Trophoblast cell (in vitro differentiated cells and primary cell): ENCODE measurements around the gene KCNMA1.
A peak's percentile ranks its signal among the peaks of the same experiment; 100 is the strongest.

Source experiments
- DNase-seq, 2 donors: peaks; one replicate each; pipeline ENCODE4 v3.0.0-alpha.2; 2016
- H2AFZ ChIP-seq: 2 replicates; pipeline ENCODE4 v1.6.1; 2013; ENCODE audit warnings: low read length, moderate library complexity, mild to moderate bottlenecking; ENCODE audit not compliant: insufficient read depth, poor library complexity
- H2AK5ac ChIP-seq: 2 replicates; pipeline ENCODE4 v1.6.1; 2013; ENCODE audit warnings: mild to moderate bottlenecking, low read length
- H2BK120ac ChIP-seq: 2 replicates; pipeline ENCODE4 v1.6.1; 2013; ENCODE audit warnings: low read length, mild to moderate bottlenecking, moderate library complexity; ENCODE audit not compliant: insufficient read depth, poor library complexity
- H2BK12ac ChIP-seq: 2 replicates; pipeline ENCODE4 v1.6.1; 2013; ENCODE audit warnings: mild to moderate bottlenecking, low read length, moderate library complexity
- H2BK5ac ChIP-seq: 2 replicates; pipeline ENCODE4 v1.6.1; 2013; ENCODE audit warnings: low read length, low read depth, moderate library complexity, mild to moderate bottlenecking; ENCODE audit not compliant: poor library complexity
- H3K14ac ChIP-seq: 2 replicates; pipeline ENCODE4 v1.6.1; 2013; ENCODE audit warnings: mild to moderate bottlenecking, low read length
- H3K18ac ChIP-seq: 2 replicates; pipeline ENCODE4 v1.6.1; 2013; ENCODE audit warnings: mild to moderate bottlenecking, low read length
- H3K23ac ChIP-seq: 2 replicates; pipeline ENCODE4 v1.6.1; 2013; ENCODE audit warnings: low read length
- H3K27ac ChIP-seq: 2 replicates; pipeline ENCODE4 v1.5.1; 2013; ENCODE audit warnings: low read depth, mild to moderate bottlenecking, inconsistent platforms, low read length, moderate library complexity
- H3K27me3 ChIP-seq: 2 replicates; pipeline ENCODE4 v1.6.1; 2013; ENCODE audit warnings: inconsistent platforms, mild to moderate bottlenecking, low read length, moderate library complexity; ENCODE audit not compliant: insufficient read depth
- H3K36me3 ChIP-seq, 2 experiments: 1 replicate in 1 of 2; 2 replicates in 1 of 2; pipeline ENCODE4 v1.6.1; 2013; ENCODE audit warnings: low read length in 2 of 2, mild to moderate bottlenecking in 2 of 2, moderate library complexity in 1 of 2; ENCODE audit not compliant: insufficient read depth in 2 of 2, control insufficient read depth in 1 of 2
- H3K4ac ChIP-seq: 2 replicates; pipeline ENCODE4 v1.6.1; 2013; ENCODE audit warnings: low read depth, mild to moderate bottlenecking, low read length, moderate library complexity
- H3K4me1 ChIP-seq, 2 experiments: 1 replicate in 1 of 2; 2 replicates in 1 of 2; pipeline ENCODE4 v1.6.1; 2013; ENCODE audit warnings: low read length in 2 of 2, mild to moderate bottlenecking in 2 of 2, moderate library complexity in 1 of 2; ENCODE audit not compliant: insufficient read depth in 2 of 2, control insufficient read depth in 1 of 2
- H3K4me2 ChIP-seq: 2 replicates; pipeline ENCODE4 v1.6.1; 2013; ENCODE audit warnings: inconsistent platforms, mild to moderate bottlenecking, low read length, moderate library complexity
- H3K4me3 ChIP-seq: 2 replicates; pipeline ENCODE4 v1.5.1; 2013; ENCODE audit warnings: mild to moderate bottlenecking, low read depth, low read length, inconsistent platforms
- H3K79me1 ChIP-seq: one replicate; pipeline ENCODE4 v1.6.1; 2013; ENCODE audit warnings: low read length
- H3K79me2 ChIP-seq: 2 replicates; pipeline ENCODE4 v1.6.1; 2013; ENCODE audit warnings: low read length, mild to moderate bottlenecking; ENCODE audit not compliant: control insufficient read depth, insufficient read depth, poor library complexity
- H3K9ac ChIP-seq: 2 replicates; pipeline ENCODE4 v1.6.1; 2013; ENCODE audit warnings: mild to moderate bottlenecking, low read length
- H3K9me3 ChIP-seq: 2 replicates; pipeline ENCODE4 v1.6.1; 2013; ENCODE audit warnings: low read depth, mild to moderate bottlenecking, control low read depth, inconsistent platforms, low read length; ENCODE audit not compliant: insufficient read depth
- H4K12ac ChIP-seq: 2 replicates; pipeline ENCODE4 v1.6.1; 2013; ENCODE audit warnings: low read depth, mild to moderate bottlenecking, low read length, moderate library complexity
- H4K8ac ChIP-seq: 2 replicates; pipeline ENCODE4 v1.6.1; 2013; ENCODE audit warnings: low read depth, mild to moderate bottlenecking, low read length, moderate library complexity
- H4K91ac ChIP-seq: one replicate; pipeline ENCODE4 v1.6.1; 2013; ENCODE audit warnings: low read depth, mild to moderate bottlenecking, low read length, moderate library complexity
- WGBS: extraction: QIAGEN DNeasy Blood & Tissue Kit; methylation state at CpG from one replicate; pipeline ENCODE4 v1.1.7; 2013; ENCODE audit warnings: missing lambda C conversion rate; ENCODE audit not compliant: insufficient read length, insufficient coverage; ENCODE audit errors: extremely low coverage; 5-methylcytosine and 5-hydroxymethylcytosine counted together

KCNMA1 gene

DNA sequence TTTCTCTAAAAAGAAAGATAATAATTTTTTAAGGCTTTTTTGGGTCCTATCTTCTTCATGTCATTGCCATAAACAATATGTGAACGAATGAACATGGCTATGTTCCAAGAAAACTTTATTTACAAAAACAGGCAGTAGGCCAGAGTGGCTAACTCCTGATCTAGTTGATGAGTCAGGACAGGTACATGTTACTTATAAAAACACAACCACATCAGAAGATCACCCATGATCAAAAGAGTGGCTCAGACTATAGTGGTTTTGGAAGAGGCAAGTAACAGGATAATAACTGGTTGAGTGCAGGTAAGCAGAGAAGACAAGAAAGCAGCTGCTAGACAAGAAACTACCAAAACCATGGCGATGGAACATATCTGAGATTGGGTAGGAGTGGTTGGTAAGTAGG lies 468.7 kb downstream of the KCNMA1 start:
- Histone ChIP-seq H3K4me2 (no peak overlapping the region), H3K79me1 (peaks cover 8% of the 10 kb centered on the region), H3K18ac (no peak overlapping the region), H3K4me1 (peaks cover 0 to 3% of the 10 kb centered on the region in 2 experiments), H4K91ac (no peak overlapping the region), H2BK5ac (no peak overlapping the region), H3K14ac (no peak overlapping the region), H2AFZ (no peak overlapping the region), H3K9ac (no peak overlapping the region), H3K4me3 (no peak overlapping the region), H3K4ac (no peak overlapping the region), H3K9me3 (no peaks in the 10 kb centered on the region), H3K27me3 (no peaks in the 10 kb centered on the region), H2BK120ac (no peak overlapping the region), H4K12ac (no peak overlapping the region), H3K36me3 (no peaks in the 10 kb centered on the region), H3K23ac (no peak overlapping the region), H4K8ac (no peak overlapping the region), H3K79me2 (no peaks in the 10 kb centered on the region), H2BK12ac (no peak overlapping the region), H2AK5ac (no peak overlapping the region), H3K27ac (no peak overlapping the region)
- DNase-seq, result no peak
- no CpG with 5 or more reads among the region's 2 CpGs for WGBS

DNA sequence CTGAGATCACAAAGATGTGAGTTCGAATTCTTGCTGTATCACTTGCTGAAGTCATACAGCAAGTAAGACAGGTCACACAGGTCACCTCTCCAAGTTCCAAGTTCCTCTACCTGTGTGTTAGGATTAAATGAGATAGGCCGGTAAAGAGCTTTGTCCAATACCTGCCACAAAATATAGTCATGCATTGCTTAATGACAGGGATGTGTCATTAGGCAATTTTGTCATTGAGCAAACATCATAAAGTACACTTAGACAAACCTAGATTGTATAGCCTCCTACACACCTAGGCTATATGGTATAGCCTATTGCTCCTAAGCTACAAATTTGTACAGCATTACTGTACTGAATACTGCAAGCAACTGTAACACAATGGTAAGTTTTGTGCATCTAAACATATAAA lies 469.4 kb downstream of the KCNMA1 start:
- whole genome bisulfite sequencing, result no CpG with 5 or more reads among the region's 2 CpGs
- Histone ChIP-seq H3K36me3 (no peaks in the 10 kb centered on the region), H2AK5ac (no peak overlapping the region), H3K18ac (no peak overlapping the region), H3K4me1 (peaks cover 6 to 9% of the 10 kb centered on the region in 2 experiments), H3K27ac (no peak overlapping the region), H3K79me2 (no peaks in the 10 kb centered on the region), H2AFZ (no peak overlapping the region), H3K9ac (no peak overlapping the region), H3K27me3 (no peaks in the 10 kb centered on the region), H4K8ac (no peak overlapping the region), H3K23ac (no peak overlapping the region), H3K4ac (no peak overlapping the region), H4K91ac (no peak overlapping the region), H3K14ac (no peak overlapping the region), H2BK12ac (no peak overlapping the region), H3K9me3 (no peaks in the 10 kb centered on the region), H3K4me2 (no peak overlapping the region), H3K4me3 (no peak overlapping the region), H2BK120ac (no peak overlapping the region), H3K79me1 (peaks cover 14% of the 10 kb centered on the region), H2BK5ac (no peak overlapping the region), H4K12ac (no peak overlapping the region)
- DNase-seq, result no peak

- Histone ChIP-seq H3K23ac (no peak overlapping the region), H3K18ac (no peak overlapping the region), H3K4me2 (no peak overlapping the region), H3K9ac (no peak overlapping the region), H2BK120ac (no peak overlapping the region), H3K27me3 (no peaks in the 10 kb centered on the region), H3K4me1 (peaks cover 9 to 16% of the 10 kb centered on the region in 2 experiments), H3K79me2 (no peaks in the 10 kb centered on the region), H3K27ac (peak overlapping the region; percentile 32), H2BK12ac (no peak overlapping the region), H3K79me1 (peaks cover 15% of the 10 kb centered on the region), H3K4ac (no peak overlapping the region), H2AK5ac (no peak overlapping the region), H4K8ac (no peak overlapping the region), H3K4me3 (no peak overlapping the region), H3K36me3 (no peaks in the 10 kb centered on the region), H2AFZ (no peak overlapping the region), H4K12ac (no peak overlapping the region), H2BK5ac (no peak overlapping the region), H4K91ac (no peak overlapping the region), H3K14ac (no peak overlapping the region), H3K9me3 (no peaks in the 10 kb centered on the region)
- no CpG with 5 or more reads among the region's 13 CpGs for WGBS
- DNase-seq, result peak; percentile 12 to 80
Observed at GRCh38 chr10:77165445-77166208, 472.0 kb downstream of the KCNMA1 start.

DNA sequence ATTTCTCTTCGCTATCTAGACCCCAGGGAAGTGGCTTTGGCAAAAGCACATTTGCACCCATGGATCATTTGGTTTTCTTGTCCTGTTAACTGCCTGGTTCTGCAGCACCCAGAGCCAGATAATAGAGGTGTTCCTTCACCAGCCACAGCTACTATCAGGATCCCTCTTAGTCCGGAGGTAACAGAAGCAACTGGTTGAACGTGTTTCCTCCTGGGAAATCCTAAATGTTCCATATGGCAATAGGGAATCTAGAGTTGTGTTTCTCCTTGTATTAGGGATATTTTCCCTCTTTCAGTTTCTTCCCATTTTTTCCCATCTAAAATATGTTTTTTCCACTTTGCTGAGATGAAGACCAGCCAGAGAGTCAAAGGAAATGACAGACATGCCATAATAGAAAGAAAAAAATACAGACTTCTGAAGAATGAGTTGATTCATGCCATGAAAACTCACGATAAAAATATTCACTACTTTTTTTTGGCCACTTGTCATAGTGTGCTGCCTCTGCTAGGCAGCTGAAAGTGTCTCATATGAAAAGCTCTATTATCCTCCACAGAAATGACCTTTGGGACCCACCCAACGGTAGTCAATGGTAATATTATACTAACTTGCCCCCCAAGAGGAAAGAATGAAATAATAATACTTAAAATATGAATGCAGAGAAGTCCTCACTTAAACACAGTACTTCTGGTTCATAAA lies 472.8 kb downstream of the KCNMA1 start:
- H4K91ac ChIP-seq, result peak overlapping the region; percentile 67

More for the DNA sequence above, 472.8 kb downstream of the KCNMA1 start:
- H2BK5ac ChIP-seq, result peak overlapping the region; percentile 87
- peaks cover 18% of the 10 kb centered on the region for H3K79me1 ChIP-seq
- WGBS, result no CpG with 5 or more reads among the region's 5 CpGs
- H3K4me2 ChIP-seq, result peak overlapping the region; percentile 7
- H4K12ac ChIP-seq, result no peak overlapping the region
- H3K27me3 ChIP-seq, result no peaks in the 10 kb centered on the region
- H3K18ac ChIP-seq, result no peak overlapping the region
- peak in 1 of 2 donors; percentile 8 for DNase-seq
- no peaks in the 10 kb centered on the region for H3K79me2 ChIP-seq
- H2AK5ac ChIP-seq, result peak overlapping the region; percentile 49
- H4K8ac ChIP-seq, result peak overlapping the region; percentile 50
- H2BK12ac ChIP-seq, result peak overlapping the region; percentile 41
- H3K9me3 ChIP-seq, result no peaks in the 10 kb centered on the region
- peak overlapping the region; percentile 57 for H3K14ac ChIP-seq
- H3K4ac ChIP-seq, result no peak overlapping the region
- no peak overlapping the region for H3K23ac ChIP-seq
- no peak overlapping the region for H3K4me3 ChIP-seq
- H3K36me3 ChIP-seq, result no peaks in the 10 kb centered on the region
- peaks cover 15 to 20% of the 10 kb centered on the region in 2 experiments for H3K4me1 ChIP-seq
- peak overlapping the region; percentile 84 for H3K27ac ChIP-seq
- no peak overlapping the region for H2AFZ ChIP-seq
- H3K9ac ChIP-seq, result no peak overlapping the region
- peak overlapping the region; percentile 81 for H2BK120ac ChIP-seq
